SK-N-SH (cell line): ENCODE results near the gene CFAP299. TPM values are rescaled to one million over a fixed set of nuclear protein-coding genes. Genes with fewer than 3 reads are reported as not detected.

ENCODE experiments used
- CTCF ChIA-PET: fragments of 300-600, 350-600 bp; formaldehyde crosslinking; extraction: SDS; loops from one replicate; lab custom pipeline; 2021; lab: Yijun Ruan, JAX
- POLR2A ChIA-PET: fragments of 350-600 bp; sonication (Branson Sonifier 250); formaldehyde crosslinking; extraction: SDS; loops from one replicate; lab custom pipeline; 2020; ENCODE audit warnings: antibody characterized with exemption, inconsistent platforms; lab: Yijun Ruan, JAX
- DNase-seq: peaks from one replicate; pipeline ENCODE4 v3.0.0; 2012
- H2AFZ ChIP-seq: fragments of 200-600 bp; sonication (generic); 2 replicates; pipeline ENCODE4 v1.8.1; 2016; ENCODE audit warnings: antibody characterized with exemption, mild to moderate bottlenecking, low read depth
- H3F3A ChIP-seq: fragments of 200-600 bp; sonication (generic); replicated peaks from 2 replicates; pipeline ENCODE3; 2016; ENCODE audit warnings: antibody characterized with exemption, mild to moderate bottlenecking; ENCODE audit not compliant: insufficient read depth
- H3K27ac ChIP-seq, 2 experiments: fragments of 200-500 bp in 1 of 2; fragments of 200-600 bp in 1 of 2; sonication (Bioruptor generic) in 1 of 2; sonication (generic), shearing (Covaris generic) in 1 of 2; 2 replicates each; pipeline versions ENCODE4 v1.5.1 to v1.6.1; 2014 to 2016; ENCODE audit warnings: low read depth in 2 of 2, inconsistent platforms in 1 of 2, low read length in 1 of 2, mild to moderate bottlenecking in 1 of 2, mixed read lengths in 1 of 2
- H3K27me3 ChIP-seq: fragments of 200-600 bp; sonication (generic), shearing (Covaris generic); 2 replicates; pipeline ENCODE4 v1.6.1; 2016; ENCODE audit warnings: mixed run types; ENCODE audit not compliant: insufficient read depth
- H3K36me3 ChIP-seq, 2 experiments: fragments of 200-500 bp in 1 of 2; fragments of 200-600 bp in 1 of 2; sonication (Bioruptor generic) in 1 of 2; sonication (generic) in 1 of 2; replicated peaks in 1 of 2; 2 replicates each; pipeline versions ENCODE3 to v1.5.1; 2014 to 2016; ENCODE audit warnings: low read length in 1 of 2, mild to moderate bottlenecking in 1 of 2; ENCODE audit not compliant: insufficient read depth in 2 of 2, control insufficient read depth in 1 of 2
- H3K4me1 ChIP-seq, 2 experiments: fragments of 200-500 bp in 1 of 2; fragments of 200-600 bp in 1 of 2; sonication (Bioruptor generic) in 1 of 2; sonication (generic), shearing (Covaris generic) in 1 of 2; 2 replicates each; pipeline versions ENCODE4 v1.5.1 to v1.6.1; 2014 to 2016; ENCODE audit warnings: low read depth in 1 of 2, low read length in 1 of 2, mixed run types in 1 of 2; ENCODE audit not compliant: insufficient read depth in 2 of 2, control insufficient read depth in 1 of 2
- H3K4me2 ChIP-seq: fragments of 200-600 bp; sonication (generic), shearing (Covaris generic); 2 replicates; pipeline ENCODE4 v1.6.1; 2017; ENCODE audit warnings: mixed run types
- H3K4me3 ChIP-seq, 2 experiments: fragments of 200-500 bp in 1 of 2; fragments of 200-600 bp in 1 of 2; sonication (Bioruptor generic) in 1 of 2; sonication (generic), shearing (Covaris generic) in 1 of 2; 2 replicates each; pipeline versions ENCODE4 v1.5.1 to v1.8.1; 2014 to 2016; ENCODE audit warnings: low read depth in 2 of 2, inconsistent platforms in 1 of 2, low read length in 1 of 2, mild to moderate bottlenecking in 1 of 2, mixed read lengths in 1 of 2, moderate library complexity in 1 of 2
- H3K79me2 ChIP-seq: fragments of 200-600 bp; sonication (generic); 2 replicates; pipeline ENCODE4 v1.8.1; 2017; ENCODE audit warnings: mild to moderate bottlenecking; ENCODE audit not compliant: insufficient read depth
- H3K9ac ChIP-seq: fragments of 200-600 bp; sonication (generic); 2 replicates; pipeline ENCODE4 v1.6.1; 2017; ENCODE audit warnings: mixed run types
- H3K9me2 ChIP-seq: fragments of 200-600 bp; sonication (generic); 2 replicates; pipeline ENCODE4 v1.6.1; 2017; ENCODE audit warnings: mixed run types
- H3K9me3 ChIP-seq: fragments of 200-600 bp; sonication (generic); 2 replicates; pipeline ENCODE4 v1.6.1; 2017; ENCODE audit warnings: mixed run types, mild to moderate bottlenecking, moderate library complexity
- H4K20me1 ChIP-seq: fragments of 200-600 bp; sonication (generic); 2 replicates; pipeline ENCODE4 v1.6.1; 2017; ENCODE audit warnings: mild to moderate bottlenecking, mixed run types; ENCODE audit not compliant: insufficient read depth
- CTCF ChIP-seq: fragments of 200-600 bp; sonication (generic); IDR thresholded peaks from 2 replicates; pipeline ENCODE4 v1.6.1; 2017; ENCODE audit warnings: antibody characterized with exemption, mild to moderate bottlenecking, moderate library complexity
- ELF1 ChIP-seq: IDR thresholded peaks from 2 replicates; pipeline ENCODE4 v1.4.0; 2012
- EZH2phosphoT487 ChIP-seq: fragments of 200-600 bp; sonication (generic); IDR thresholded peaks from 2 replicates; pipeline ENCODE4 v1.6.1; 2017; ENCODE audit warnings: low read depth, mixed run types, mild to moderate bottlenecking, antibody characterized with exemption, moderate library complexity, borderline replicate concordance
- FOSL2 ChIP-seq: IDR thresholded peaks from 2 replicates; pipeline ENCODE4 v1.4.0; 2012; ENCODE audit warnings: low read depth, mild to moderate bottlenecking, moderate library complexity, borderline replicate concordance
- FOXJ3 ChIP-seq: sonication (generic); formaldehyde crosslinking; IDR thresholded peaks from 2 replicates; pipeline ENCODE4 v1.5.1; 2020; ENCODE audit warnings: mild to moderate bottlenecking, missing genetic modification reagents
- GABPA ChIP-seq: IDR thresholded peaks from 2 replicates; pipeline ENCODE4 v1.4.0; 2012; ENCODE audit warnings: low read depth, mild to moderate bottlenecking
- GATA2 ChIP-seq: sonication (generic); formaldehyde crosslinking; IDR thresholded peaks from 2 replicates; pipeline ENCODE4 v1.5.0; 2020; ENCODE audit warnings: mild to moderate bottlenecking, missing genetic modification reagents
- MAX ChIP-seq: IDR thresholded peaks from 2 replicates; pipeline ENCODE4 v1.4.0; 2012; ENCODE audit warnings: low read depth
- MEF2A ChIP-seq: IDR thresholded peaks from 2 replicates; pipeline ENCODE4 v1.4.0; 2012; ENCODE audit warnings: low read depth, borderline replicate concordance
- MXI1 ChIP-seq: IDR thresholded peaks from 2 replicates; pipeline ENCODE4 v1.6.1; 2012; ENCODE audit warnings: mild to moderate bottlenecking, low read depth, low read length, improper control_type of control experiment
- PBX3 ChIP-seq: IDR thresholded peaks from 2 replicates; pipeline ENCODE4; 2012
- RAD21 ChIP-seq: IDR thresholded peaks from 2 replicates; pipeline ENCODE4 v1.6.1; 2012; ENCODE audit warnings: mild to moderate bottlenecking, low read length
- RCOR1 ChIP-seq: fragments of 150-350 bp; IDR thresholded peaks from 2 replicates; pipeline ENCODE4 v1.6.1; 2017; ENCODE audit warnings: antibody characterized with exemption, low read length
- RFX5 ChIP-seq: IDR thresholded peaks from 2 replicates; pipeline ENCODE4 v1.6.1; 2012; ENCODE audit warnings: mild to moderate bottlenecking, improper control_type of control experiment, low read length
- RXRA ChIP-seq: IDR thresholded peaks from 2 replicates; pipeline ENCODE4 v1.4.0; 2012; ENCODE audit warnings: low read depth, mild to moderate bottlenecking, borderline replicate concordance
- TAF1 ChIP-seq: IDR thresholded peaks from 2 replicates; pipeline ENCODE4 v1.6.1; 2012; ENCODE audit warnings: low read depth, mild to moderate bottlenecking, low read length, moderate library complexity, borderline replicate concordance
- TCF12 ChIP-seq: IDR thresholded peaks from 2 replicates; pipeline ENCODE4 v1.4.0; 2012
- TEAD4 ChIP-seq: IDR thresholded peaks from 2 replicates; pipeline ENCODE4 v1.4.0; 2012; ENCODE audit warnings: mild to moderate bottlenecking, borderline replicate concordance; ENCODE audit not compliant: insufficient read depth
- YY1 ChIP-seq: IDR thresholded peaks from 2 replicates; pipeline ENCODE4 v1.4.0; 2012; ENCODE audit warnings: low read depth, mild to moderate bottlenecking
- WGBS: methylation state at CpG from one replicate; pipeline ENCODE4 v1.1.6; 2017; ENCODE audit warnings: low lambda C conversion rate; 5-methylcytosine and 5-hydroxymethylcytosine counted together
- polyA plus RNA-seq, 3 experiments: library from polyadenylated mRNA; depleted of rRNA; stranded (reverse); fragments of >200 nt; gene quantifications; 2 replicates each; pipeline ENCODE4 v1.2.3, GENCODE V29; 2012

CFAP299 gene
- polyA plus RNA-seq, 1 of the 3 experiments (the other 2 are of a cell fraction): 1.2 TPM

GRCh38 chr4:80631861-80632260 is 296.3 kb downstream of the CFAP299 start:
- Histone ChIP-seq H3K27me3 (no peaks in the 10 kb centered on the region), H3K9me3 (peaks cover 4% of the 10 kb centered on the region; the same call in 1 of the 2 replicates), H3K9ac (no peak overlapping the region), H2AFZ (no peak overlapping the region), H3F3A (peaks cover 3% of the 10 kb centered on the region), H3K27ac (no peak overlapping the region), H3K4me1 (no peaks in the 10 kb centered on the region), H4K20me1 (no peaks in the 10 kb centered on the region), H3K79me2 (no peaks in the 10 kb centered on the region)
- DNase-seq: no peak
- CTCF ChIA-PET: no interaction called here
- TF ChIP-seq TCF12: no peak
- TF ChIP-seq, all 33 proteins: peak for 0
- POLR2A ChIA-PET: no interaction called here
- Histone ChIP-seq H3K4me3 (no peak overlapping the region), H3K36me3 (peaks cover 0 to 5% of the 10 kb centered on the region in 2 experiments), H3K4me2 (no peak overlapping the region), H3K9me2 (no peaks in the 10 kb centered on the region)
- WGBS: 75% methylated on average over 1 of the region's 1 CpG

- no peaks in the 10 kb centered on the region for H3K4me1 ChIP-seq
- no peak for DNase-seq
- no peaks in the 10 kb centered on the region for H3K79me2 ChIP-seq
- H3K4me3 ChIP-seq: no peak overlapping the region
- no peaks in the 10 kb centered on the region for H3F3A ChIP-seq
- H2AFZ ChIP-seq: no peak overlapping the region
- H3K9me3 ChIP-seq: no peaks in the 10 kb centered on the region; the same call in 1 of the 2 replicates
- 39% methylated on average over 2 of the region's 2 CpGs for WGBS
- no peaks in the 10 kb centered on the region for H3K36me3 ChIP-seq
- no peaks in the 10 kb centered on the region for H3K9me2 ChIP-seq
- CTCF ChIA-PET: no interaction called here
- POLR2A ChIA-PET: no interaction called here
- H3K4me2 ChIP-seq: no peak overlapping the region
- TF ChIP-seq TAF1 (no peak), CTCF (no peak), PBX3 (no peak), MXI1 (no peak), TEAD4 (no peak), RXRA (no peak), RFX5 (no peak), RAD21 (no peak)
- TF ChIP-seq, all 33 proteins: peak for 0
- no peak overlapping the region for H3K9ac ChIP-seq
- no peak overlapping the region for H3K27ac ChIP-seq
- no peaks in the 10 kb centered on the region for H3K27me3 ChIP-seq
- H4K20me1 ChIP-seq: no peaks in the 10 kb centered on the region
These were observed 301.7 kb downstream of the CFAP299 start for GRCh38 chr4:80637190-80637589.

GRCh38 chr4:80646061-80646460 is 310.5 kb downstream of the CFAP299 start:
- Histone ChIP-seq H3K9me2 (no peaks in the 10 kb centered on the region), H3K4me3 (no peak overlapping the region), H3K79me2 (no peaks in the 10 kb centered on the region), H3K27me3 (no peaks in the 10 kb centered on the region), H3K27ac (no peak overlapping the region), H3K4me1 (no peaks in the 10 kb centered on the region), H3K4me2 (no peak overlapping the region), H4K20me1 (no peaks in the 10 kb centered on the region), H2AFZ (no peak overlapping the region), H3K9me3 (no peaks in the 10 kb centered on the region), H3K9ac (no peak overlapping the region), H3F3A (no peaks in the 10 kb centered on the region), H3K36me3 (peaks cover 0 to 5% of the 10 kb centered on the region in 2 experiments)
- DNase-seq: no peak
- POLR2A ChIA-PET: no interaction called here
- WGBS: 35% methylated on average over 2 of the region's 2 CpGs
- CTCF ChIA-PET: interaction anchor here (0.7 kb wide), 1 partner anchor 12 kb away, joined by 3 read pairs; no protein-coding TSS in a partner anchor
- TF ChIP-seq CTCF: no peak
- TF ChIP-seq ELF1: no peak
- no peak for TF ChIP-seq MEF2A
- TF ChIP-seq YY1: no peak
- TF ChIP-seq RAD21: no peak
- no peak for TF ChIP-seq RXRA
- TF ChIP-seq FOXJ3 (CRISPR knock-in tag): no peak
- no peak for TF ChIP-seq FOSL2
- TF ChIP-seq RCOR1: no peak
- no peak for TF ChIP-seq GATA2 (CRISPR knock-in tag)
- no peak for TF ChIP-seq MAX
- TF ChIP-seq EZH2phosphoT487: no peak
- TF ChIP-seq GABPA: no peak
